SK-N-SH (cell line): ENCODE data around the gene ACTN4.

Experiments
- TAF1 ChIP-seq: IDR thresholded peaks from 2 replicates; pipeline ENCODE4 v1.6.1; 2012; ENCODE audit warnings: low read depth, mild to moderate bottlenecking, low read length, moderate library complexity, borderline replicate concordance
- TF ChIP-seq, protein P1 (sequence below): IDR thresholded peaks from 2 replicates; pipeline ENCODE4 v1.4.0; 2012; ENCODE audit warnings: low read depth, borderline replicate concordance
- TF ChIP-seq, protein P2 (sequence below): fragments of 200-600 bp; sonication (generic); IDR thresholded peaks from 2 replicates; pipeline ENCODE4 v1.6.1; 2017; ENCODE audit warnings: antibody characterized with exemption, mild to moderate bottlenecking, moderate library complexity

- TF ChIP-seq, protein P1, sequence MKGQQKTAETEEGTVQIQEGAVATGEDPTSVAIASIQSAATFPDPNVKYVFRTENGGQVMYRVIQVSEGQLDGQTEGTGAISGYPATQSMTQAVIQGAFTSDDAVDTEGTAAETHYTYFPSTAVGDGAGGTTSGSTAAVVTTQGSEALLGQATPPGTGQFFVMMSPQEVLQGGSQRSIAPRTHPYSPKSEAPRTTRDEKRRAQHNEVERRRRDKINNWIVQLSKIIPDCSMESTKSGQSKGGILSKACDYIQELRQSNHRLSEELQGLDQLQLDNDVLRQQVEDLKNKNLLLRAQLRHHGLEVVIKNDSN: no peak
- TF ChIP-seq, protein P2, sequence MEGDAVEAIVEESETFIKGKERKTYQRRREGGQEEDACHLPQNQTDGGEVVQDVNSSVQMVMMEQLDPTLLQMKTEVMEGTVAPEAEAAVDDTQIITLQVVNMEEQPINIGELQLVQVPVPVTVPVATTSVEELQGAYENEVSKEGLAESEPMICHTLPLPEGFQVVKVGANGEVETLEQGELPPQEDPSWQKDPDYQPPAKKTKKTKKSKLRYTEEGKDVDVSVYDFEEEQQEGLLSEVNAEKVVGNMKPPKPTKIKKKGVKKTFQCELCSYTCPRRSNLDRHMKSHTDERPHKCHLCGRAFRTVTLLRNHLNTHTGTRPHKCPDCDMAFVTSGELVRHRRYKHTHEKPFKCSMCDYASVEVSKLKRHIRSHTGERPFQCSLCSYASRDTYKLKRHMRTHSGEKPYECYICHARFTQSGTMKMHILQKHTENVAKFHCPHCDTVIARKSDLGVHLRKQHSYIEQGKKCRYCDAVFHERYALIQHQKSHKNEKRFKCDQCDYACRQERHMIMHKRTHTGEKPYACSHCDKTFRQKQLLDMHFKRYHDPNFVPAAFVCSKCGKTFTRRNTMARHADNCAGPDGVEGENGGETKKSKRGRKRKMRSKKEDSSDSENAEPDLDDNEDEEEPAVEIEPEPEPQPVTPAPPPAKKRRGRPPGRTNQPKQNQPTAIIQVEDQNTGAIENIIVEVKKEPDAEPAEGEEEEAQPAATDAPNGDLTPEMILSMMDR: no peak
- no peak for TF ChIP-seq TAF1
These were observed 84.3 kb downstream of the ACTN4 start for GRCh38 chr19:38731654-38732301.
